ENCODE results near the gene PPIL4. TPM values are rescaled to one million over a fixed set of nuclear protein-coding genes. Genes with fewer than 3 reads are reported as not detected.

PPIL4 gene
- total RNA-seq, 1 donor from 2014 or later, result 8.9 TPM

- no peaks in the 10 kb centered on the region for H3K36me3 ChIP-seq
- no peaks in the 10 kb centered on the region for H3K9me3 ChIP-seq
- peak overlapping the region; percentile 53 to 59 for H3K4me3 ChIP-seq
- intact Hi-C loops (cut with DNase I), result no loop called here
- no peak for TF ChIP-seq CTCF (IDR thresholded peaks at IDR 0.05)
- peak overlapping the region; percentile 30 to 64 for H3K27ac ChIP-seq
- DNase-seq (ENCODE audit: low spot score in 2 of 2), result no peak
- H3K27me3 ChIP-seq, result no peaks in the 10 kb centered on the region
- H3K4me1 ChIP-seq, result peaks cover 0 to 10% of the 10 kb centered on the region in 2 donors
Measured at GRCh38 chr6:149482545-149483333, 63.1 kb downstream of the PPIL4 start.

- peak in 1 of 2 donors; percentile 28 for DNase-seq (ENCODE audit: low spot score in 2 of 2)
- Histone ChIP-seq H3K4me3 (peak overlapping the region in 1 of 2 donors; percentile 59), H3K9me3 (no peaks in the 10 kb centered on the region), H3K4me1 (peaks cover 0 to 10% of the 10 kb centered on the region in 2 donors), H3K27ac (no peak overlapping the region), H3K36me3 (no peaks in the 10 kb centered on the region), H3K27me3 (no peaks in the 10 kb centered on the region)
- TF ChIP-seq CTCF (IDR thresholded peaks at IDR 0.05), result no peak
- intact Hi-C loops (cut with DNase I), result no loop called here
Measured at GRCh38 chr6:149480502-149481280, 65.2 kb downstream of the PPIL4 start.

GRCh38 chr6:149478631-149479314 lies 67.1 kb downstream of the PPIL4 start:
- Histone ChIP-seq H3K4me1 (peaks cover 0 to 10% of the 10 kb centered on the region in 2 donors), H3K27ac (no peak overlapping the region), H3K36me3 (no peaks in the 10 kb centered on the region), H3K4me3 (no peak overlapping the region), H3K9me3 (no peaks in the 10 kb centered on the region), H3K27me3 (no peaks in the 10 kb centered on the region)
- no peak for TF ChIP-seq CTCF (IDR thresholded peaks at IDR 0.05)
- intact Hi-C loops (cut with DNase I), result no loop called here
- DNase-seq (ENCODE audit: low spot score in 2 of 2), result peak in 1 of 2 donors; percentile 37

- no peak overlapping the region for H3K27ac ChIP-seq
- peaks cover 0 to 11% of the 10 kb centered on the region in 2 donors for H3K4me1 ChIP-seq
- H3K27me3 ChIP-seq, result no peaks in the 10 kb centered on the region
- H3K36me3 ChIP-seq, result no peaks in the 10 kb centered on the region
- H3K4me3 ChIP-seq, result no peak overlapping the region
- H3K9me3 ChIP-seq, result no peaks in the 10 kb centered on the region
- no peak for DNase-seq (ENCODE audit: low spot score in 2 of 2)
- TF ChIP-seq CTCF (IDR thresholded peaks at IDR 0.05), result no peak
- intact Hi-C loops (cut with DNase I), result no loop called here
Measured at GRCh38 chr6:149477544-149477943, 68.3 kb downstream of the PPIL4 start.

GRCh38 chr6:149476789-149477455 lies 68.9 kb downstream of the PPIL4 start:
- Histone ChIP-seq H3K4me1 (peaks cover 0 to 6% of the 10 kb centered on the region in 2 donors), H3K4me3 (no peak overlapping the region), H3K9me3 (no peaks in the 10 kb centered on the region), H3K27me3 (no peaks in the 10 kb centered on the region), H3K27ac (no peak overlapping the region), H3K36me3 (no peaks in the 10 kb centered on the region)
- DNase-seq (ENCODE audit: low spot score in 2 of 2), result peak in 1 of 2 donors; percentile 12
- no peak for TF ChIP-seq CTCF (IDR thresholded peaks at IDR 0.05)
- intact Hi-C loops (cut with DNase I), result no loop called here
